Colonic mucosa (tissue), 4 donors: ENCODE data around the gene PHKA2. TPM values are rescaled to one million over a fixed set of nuclear protein-coding genes. Genes with fewer than 3 reads are reported as not detected.
"Not testable (repeated sequence)": the region's sequence is repeated elsewhere in the genome, so short reads cannot be mapped to it uniquely, and the experiment has no call there.

Experiments
- DNase-seq: peaks from one replicate; pipeline ENCODE4 v3.0.0-alpha.2; 2020
- H3K27ac ChIP-seq: fragments of 200-600 bp; one replicate; pipeline ENCODE4 v1.8.0; 2021
- H3K27me3 ChIP-seq: fragments of 200-600 bp; one replicate; pipeline ENCODE4 v1.8.0; 2021
- H3K36me3 ChIP-seq: fragments of 200-600 bp; one replicate; pipeline ENCODE4 v1.8.0; 2021
- H3K4me1 ChIP-seq: fragments of 200-600 bp; one replicate; pipeline ENCODE4 v1.8.0; 2021; ENCODE audit warnings: mild to moderate bottlenecking
- H3K4me3 ChIP-seq: fragments of 200-600 bp; one replicate; pipeline ENCODE4 v1.8.0; 2021
- H3K9ac ChIP-seq, 2 donors: one replicate each; pipeline ENCODE4 v1.7.0; 2013; ENCODE audit warnings: control low read depth in 2 of 2, low read depth in 2 of 2, low read length in 2 of 2
- H3K9me3 ChIP-seq: fragments of 200-600 bp; one replicate; pipeline ENCODE4 v1.8.0; 2021
- CTCF ChIP-seq: fragments of 200-600 bp; IDR thresholded peaks from one replicate; pipeline ENCODE4 v1.8.0; 2022; ENCODE audit warnings: antibody characterized with exemption, mild to moderate bottlenecking
- intact Hi-C: fragments of 100-400 bp; cut with DNase I; formaldehyde crosslinking; loops from one replicate; pipeline ENCODE4 v1.14.1; 2022
- total RNA-seq, 2 donors: library from RNA; stranded (reverse); fragmentation: NEBNext Ultra II Directional in 1 of 2; extraction: Animal tissue kit (Norgen Biotek cat#: 25700) in 1 of 2; gene quantifications; one replicate each; pipeline ENCODE4 v1.2.1, GENCODE V29; 2021
- donor health status: healthy.
- donor health status: DM: no; HTN: no; CAD: no.
- donor health status: DM: no; HTN: no; CAD: no.

The PHKA2 gene
- total RNA-seq, 2 donors from 2014 or later = 22.8 to 38.6 TPM

GRCh38 chrX:18855919-18856644 is 127.8 kb downstream of the PHKA2 start:
- intact Hi-C loops = no loop called here

GRCh38 chrX:18847901-18848300 is 136.0 kb downstream of the PHKA2 start:
- H3K9ac ChIP-seq, H3K9me3 ChIP-seq, H3K36me3 ChIP-seq, H3K27me3 ChIP-seq, H3K27ac ChIP-seq, H3K4me1 ChIP-seq, intact Hi-C loops, DNase-seq, H3K4me3 ChIP-seq: not testable (repeated sequence)

More at GRCh38 chrX:18855919-18856644, 127.8 kb downstream of the PHKA2 start:
- Histone ChIP-seq H3K9ac (no peak overlapping the region), H3K4me3 (no peak overlapping the region), H3K27me3 (no peaks in the 10 kb centered on the region), H3K27ac (no peak overlapping the region), H3K36me3 (no peaks in the 10 kb centered on the region), H3K4me1 (no peaks in the 10 kb centered on the region), H3K9me3 (no peaks in the 10 kb centered on the region)
- no peak for DNase-seq
- no peak for TF ChIP-seq CTCF

Other genes starting within 250 kb of the PHKA2 start
- gene ADGRG2, start 138.4 kb upstream of the PHKA2 start, total RNA-seq = under 1 TPM; 0.10 to 0.24 TPM